ENCODE results near the gene MICAL1.
A peak's percentile ranks its signal among the peaks of the same experiment; 100 is the strongest.

Gene MICAL1

GRCh38 chr6:109455437-109456110, at the start of gene MICAL1:
TSS of gene MICAL1 (minus strand) at chr6:109455772. CDS start at chr6:109454196, 1,576 bp downstream.
- DNase-seq: peak; percentile 42

GRCh38 chr6:109503327-109504224, 48.0 kb upstream of the MICAL1 start:
- DNase-seq: peak; percentile 29

- no peak for DNase-seq
These were observed 43.4 kb upstream of the MICAL1 start for GRCh38 chr6:109498936-109499335.

GRCh38 chr6:109498052-109498451, 42.5 kb upstream of the MICAL1 start:
- DNase-seq: peak; percentile 23

- DNase-seq: no peak
These were observed 40.6 kb upstream of the MICAL1 start for GRCh38 chr6:109496036-109496772.

GRCh38 chr6:109493865-109494264, 38.3 kb upstream of the MICAL1 start:
- no peak for DNase-seq

- no peak for DNase-seq
These were observed 35.8 kb upstream of the MICAL1 start for GRCh38 chr6:109491207-109491938.

- DNase-seq: no peak
These were observed 35.1 kb upstream of the MICAL1 start for GRCh38 chr6:109490713-109491112.

- DNase-seq: no peak
These were observed 32.4 kb upstream of the MICAL1 start for GRCh38 chr6:109488001-109488400.

GRCh38 chr6:109486068-109486467, 30.5 kb upstream of the MICAL1 start:
- no peak for DNase-seq

GRCh38 chr6:109485266-109485935, 29.8 kb upstream of the MICAL1 start:
- no peak for DNase-seq

- DNase-seq: no peak
These were observed 28.6 kb upstream of the MICAL1 start for GRCh38 chr6:109484122-109484521.

- no peak for DNase-seq
These were observed 28.1 kb upstream of the MICAL1 start for GRCh38 chr6:109483735-109484057.

GRCh38 chr6:109482905-109483734, 27.5 kb upstream of the MICAL1 start, which contains the start of gene ZBTB24:
TSS of gene ZBTB24 (minus strand) at chr6:109483219. CDS start at chr6:109482026, 1,193 bp downstream.
- peak; percentile 57 for DNase-seq

GRCh38 chr6:109480993-109481480, 25.5 kb upstream of the MICAL1 start:
- DNase-seq: no peak

GRCh38 chr6:109478841-109479624, 23.5 kb upstream of the MICAL1 start:
- DNase-seq: no peak

GRCh38 chr6:109478222-109478805, 22.7 kb upstream of the MICAL1 start:
- no peak for DNase-seq

GRCh38 chr6:109477725-109478124, 22.2 kb upstream of the MICAL1 start:
- DNase-seq: no peak

GRCh38 chr6:109477184-109477583, 21.6 kb upstream of the MICAL1 start:
- no peak for DNase-seq

GRCh38 chr6:109475625-109476024, 20.1 kb upstream of the MICAL1 start:
- DNase-seq: no peak

All from COR-L47 (cell line).